GM19438 (cell line): Measurements from ENCODE around the gene ZNF839.
A peak's percentile ranks its signal among the peaks of the same experiment; 100 is the strongest.
"Not testable (repeated sequence)": the region's sequence is repeated elsewhere in the genome, so short reads cannot be mapped to it uniquely, and the experiment has no call there.

Experiments used
- ATAC-seq: cut with Tn5 transposase; IDR thresholded peaks from one replicate; pipeline ENCODE4 v1.9.1; 2021; ENCODE audit warnings: low read depth; ENCODE audit not compliant: unreplicated experiment

Gene ZNF839

GRCh38 chr14:102319351-102320032 is at the start of gene ZNF839:
Gene ZNF839, plus strand, starts transcription at chr14:102319746. Its CDS starts 20 bp downstream, at chr14:102319766.
- ATAC-seq: peak; percentile 47

- no peak for ATAC-seq
Measured at GRCh38 chr14:102272392-102272791, 47.2 kb upstream of the ZNF839 start.

- no peak for ATAC-seq
Measured at GRCh38 chr14:102275866-102276265, 43.7 kb upstream of the ZNF839 start.

GRCh38 chr14:102277874-102278630 is 41.5 kb upstream of the ZNF839 start:
- no peak for ATAC-seq

GRCh38 chr14:102278631-102278935 is 41.0 kb upstream of the ZNF839 start:
- ATAC-seq: no peak

GRCh38 chr14:102279282-102279681 is 40.3 kb upstream of the ZNF839 start:
- ATAC-seq: no peak

GRCh38 chr14:102279688-102280348 is 39.7 kb upstream of the ZNF839 start:
- no peak for ATAC-seq

- ATAC-seq: no peak
Measured at GRCh38 chr14:102280376-102280962, 39.1 kb upstream of the ZNF839 start.

GRCh38 chr14:102282751-102283465 is 36.6 kb upstream of the ZNF839 start:
- ATAC-seq: no peak

GRCh38 chr14:102283631-102284129 is 35.9 kb upstream of the ZNF839 start:
- ATAC-seq: no peak

GRCh38 chr14:102285106-102285505 is 34.4 kb upstream of the ZNF839 start:
- no peak for ATAC-seq

GRCh38 chr14:102288139-102288538 is 31.4 kb upstream of the ZNF839 start:
- no peak for ATAC-seq

GRCh38 chr14:102292441-102292840 is 27.1 kb upstream of the ZNF839 start:
- no peak for ATAC-seq

- no peak for ATAC-seq
Measured at GRCh38 chr14:102293781-102294180, 25.8 kb upstream of the ZNF839 start.

- no peak for ATAC-seq
Measured at GRCh38 chr14:102295270-102295669, 24.3 kb upstream of the ZNF839 start.

GRCh38 chr14:102297436-102298170 is 21.9 kb upstream of the ZNF839 start:
- ATAC-seq: no peak

GRCh38 chr14:102298303-102299070 is 21.1 kb upstream of the ZNF839 start:
- ATAC-seq: not testable (repeated sequence)

- ATAC-seq: no peak
Measured at GRCh38 chr14:102303664-102304063, 15.9 kb upstream of the ZNF839 start.
